ENCODE measurements around the gene ARRDC3.

ARRDC3 gene

GRCh38 chr5:91383027-91383955 lies at the start of gene ARRDC3:
Gene ARRDC3 (minus strand): TSS chr5:91383317. CDS start chr5:91383092, 225 bp downstream.
- Mint-ChIP-seq H3K9me3 (no peaks in the 10 kb centered on the region), H3K36me3 (peaks cover 2% of the 10 kb centered on the region), H3K27ac (peak within 1 kb of the TSS; percentile 98), H3K4me3 (peak within 1 kb of the TSS; percentile 97), H3K4me1 (peaks cover 26% of the 10 kb centered on the region), H3K27me3 (no peaks in the 10 kb centered on the region)

GRCh38 chr5:91430949-91431348 lies 47.8 kb upstream of the ARRDC3 start:
- H3K27ac Mint-ChIP-seq = no peak overlapping the region
- no peaks in the 10 kb centered on the region for H3K27me3 Mint-ChIP-seq
- H3K36me3 Mint-ChIP-seq = peaks cover 7% of the 10 kb centered on the region
- peaks cover 26% of the 10 kb centered on the region for H3K4me1 Mint-ChIP-seq
- no peak overlapping the region for H3K4me3 Mint-ChIP-seq
- H3K9me3 Mint-ChIP-seq = no peaks in the 10 kb centered on the region

- no peak overlapping the region for H3K27ac Mint-ChIP-seq
- H3K4me3 Mint-ChIP-seq = no peak overlapping the region
- no peaks in the 10 kb centered on the region for H3K27me3 Mint-ChIP-seq
- no peaks in the 10 kb centered on the region for H3K9me3 Mint-ChIP-seq
- peaks cover 7% of the 10 kb centered on the region for H3K36me3 Mint-ChIP-seq
- H3K4me1 Mint-ChIP-seq = peaks cover 12% of the 10 kb centered on the region
These were observed 41.7 kb upstream of the ARRDC3 start for GRCh38 chr5:91424638-91425436.

GRCh38 chr5:91423871-91424270 lies 40.8 kb upstream of the ARRDC3 start:
- Mint-ChIP-seq H3K27ac (no peak overlapping the region), H3K27me3 (no peaks in the 10 kb centered on the region), H3K4me1 (peaks cover 18% of the 10 kb centered on the region), H3K9me3 (no peaks in the 10 kb centered on the region), H3K4me3 (no peak overlapping the region), H3K36me3 (peaks cover 2% of the 10 kb centered on the region)

- H3K4me1 Mint-ChIP-seq = peaks cover 18% of the 10 kb centered on the region
- H3K27ac Mint-ChIP-seq = no peak overlapping the region
- H3K27me3 Mint-ChIP-seq = no peaks in the 10 kb centered on the region
- no peak overlapping the region for H3K4me3 Mint-ChIP-seq
- H3K9me3 Mint-ChIP-seq = no peaks in the 10 kb centered on the region
- H3K36me3 Mint-ChIP-seq = no peaks in the 10 kb centered on the region
These were observed 37.8 kb upstream of the ARRDC3 start for GRCh38 chr5:91420879-91421278.

- no peaks in the 10 kb centered on the region for H3K36me3 Mint-ChIP-seq
- H3K4me3 Mint-ChIP-seq = no peak overlapping the region
- H3K27me3 Mint-ChIP-seq = no peaks in the 10 kb centered on the region
- H3K9me3 Mint-ChIP-seq = no peaks in the 10 kb centered on the region
- no peak overlapping the region for H3K27ac Mint-ChIP-seq
- peaks cover 23% of the 10 kb centered on the region for H3K4me1 Mint-ChIP-seq
These were observed 36.7 kb upstream of the ARRDC3 start for GRCh38 chr5:91419571-91420537.

GRCh38 chr5:91419136-91419535 lies 36.0 kb upstream of the ARRDC3 start:
- no peak overlapping the region for H3K4me3 Mint-ChIP-seq
- no peaks in the 10 kb centered on the region for H3K9me3 Mint-ChIP-seq
- no peak overlapping the region for H3K27ac Mint-ChIP-seq
- H3K4me1 Mint-ChIP-seq = peaks cover 23% of the 10 kb centered on the region
- no peaks in the 10 kb centered on the region for H3K36me3 Mint-ChIP-seq
- H3K27me3 Mint-ChIP-seq = no peaks in the 10 kb centered on the region

- Mint-ChIP-seq H3K9me3 (no peaks in the 10 kb centered on the region), H3K4me1 (peaks cover 23% of the 10 kb centered on the region), H3K36me3 (no peaks in the 10 kb centered on the region), H3K4me3 (no peak overlapping the region), H3K27ac (no peak overlapping the region), H3K27me3 (no peaks in the 10 kb centered on the region)
These were observed 35.0 kb upstream of the ARRDC3 start for GRCh38 chr5:91418158-91418557.

- Mint-ChIP-seq H3K27me3 (no peaks in the 10 kb centered on the region), H3K4me3 (no peak overlapping the region)
These were observed 34.1 kb upstream of the ARRDC3 start for GRCh38 chr5:91417219-91417618.

GRCh38 chr5:91416491-91416890 lies 33.4 kb upstream of the ARRDC3 start:
- H3K4me1 Mint-ChIP-seq = peaks cover 19% of the 10 kb centered on the region
- no peaks in the 10 kb centered on the region for H3K36me3 Mint-ChIP-seq
- H3K27ac Mint-ChIP-seq = no peak overlapping the region
- H3K27me3 Mint-ChIP-seq = no peaks in the 10 kb centered on the region
- no peak overlapping the region for H3K4me3 Mint-ChIP-seq
- no peaks in the 10 kb centered on the region for H3K9me3 Mint-ChIP-seq

More at GRCh38 chr5:91417219-91417618, 34.1 kb upstream of the ARRDC3 start:
- no peaks in the 10 kb centered on the region for H3K36me3 Mint-ChIP-seq
- H3K9me3 Mint-ChIP-seq = no peaks in the 10 kb centered on the region
- peaks cover 23% of the 10 kb centered on the region for H3K4me1 Mint-ChIP-seq
- H3K27ac Mint-ChIP-seq = no peak overlapping the region

GRCh38 chr5:91409304-91409703 lies 26.2 kb upstream of the ARRDC3 start:
- no peak overlapping the region for H3K27ac Mint-ChIP-seq
- no peak overlapping the region for H3K4me3 Mint-ChIP-seq
- no peaks in the 10 kb centered on the region for H3K4me1 Mint-ChIP-seq
- no peaks in the 10 kb centered on the region for H3K27me3 Mint-ChIP-seq
- H3K9me3 Mint-ChIP-seq = no peaks in the 10 kb centered on the region
- no peaks in the 10 kb centered on the region for H3K36me3 Mint-ChIP-seq

GRCh38 chr5:91408710-91409109 lies 25.6 kb upstream of the ARRDC3 start:
- H3K36me3 Mint-ChIP-seq = no peaks in the 10 kb centered on the region
- H3K4me1 Mint-ChIP-seq = no peaks in the 10 kb centered on the region
- H3K9me3 Mint-ChIP-seq = no peaks in the 10 kb centered on the region
- no peak overlapping the region for H3K27ac Mint-ChIP-seq
- no peak overlapping the region for H3K4me3 Mint-ChIP-seq
- H3K27me3 Mint-ChIP-seq = no peaks in the 10 kb centered on the region

GRCh38 chr5:91407204-91407603 lies 24.1 kb upstream of the ARRDC3 start:
- H3K27ac Mint-ChIP-seq = no peak overlapping the region
- H3K4me3 Mint-ChIP-seq = no peak overlapping the region
- H3K4me1 Mint-ChIP-seq = no peaks in the 10 kb centered on the region

GRCh38 chr5:91403438-91403837 lies 20.3 kb upstream of the ARRDC3 start:
- no peaks in the 10 kb centered on the region for H3K36me3 Mint-ChIP-seq
- peaks cover 3% of the 10 kb centered on the region for H3K27me3 Mint-ChIP-seq
- H3K27ac Mint-ChIP-seq = no peak overlapping the region
- H3K9me3 Mint-ChIP-seq = no peaks in the 10 kb centered on the region
- no peaks in the 10 kb centered on the region for H3K4me1 Mint-ChIP-seq
- H3K4me3 Mint-ChIP-seq = no peak overlapping the region

More at GRCh38 chr5:91407204-91407603, 24.1 kb upstream of the ARRDC3 start:
- no peaks in the 10 kb centered on the region for H3K9me3 Mint-ChIP-seq
- H3K36me3 Mint-ChIP-seq = no peaks in the 10 kb centered on the region
- H3K27me3 Mint-ChIP-seq = no peaks in the 10 kb centered on the region

- H3K4me3 Mint-ChIP-seq = no peak overlapping the region
- H3K36me3 Mint-ChIP-seq = no peaks in the 10 kb centered on the region
- H3K27me3 Mint-ChIP-seq = peaks cover 3% of the 10 kb centered on the region
- H3K9me3 Mint-ChIP-seq = no peaks in the 10 kb centered on the region
- peaks cover 9% of the 10 kb centered on the region for H3K4me1 Mint-ChIP-seq
- no peak overlapping the region for H3K27ac Mint-ChIP-seq
These were observed 18.1 kb upstream of the ARRDC3 start for GRCh38 chr5:91401175-91401574.

Data from activated naive CD4-positive, alpha-beta T cell treated with anti-CD3 and anti-CD28 coated beads, Interleukin-2, amount 50 U/mL, for 24 hours (primary cell).